Astrocyte (in vitro differentiated cells and primary cell): ENCODE data around the gene CREB5. TPM values are rescaled to one million over a fixed set of nuclear protein-coding genes. Genes with fewer than 3 reads are reported as not detected.

Experiments used
- DNase-seq: peaks from one replicate; pipeline ENCODE4 v3.0.0-alpha.2; 2010; ENCODE audit warnings: low read depth
- FAIRE-seq: peaks from 2 replicates; lab custom pipeline; 2011; peaks lifted over from hg19 to GRCh38; lab: Jason Lieb, UNC
- H2AFZ ChIP-seq: 2 replicates; pipeline ENCODE4 v1.6.0; 2012; ENCODE audit warnings: low read depth, low read length, inconsistent platforms
- H3K27ac ChIP-seq: 2 replicates; pipeline ENCODE4 v1.5.1; 2011; ENCODE audit warnings: low read depth, low read length, inconsistent platforms
- H3K27me3 ChIP-seq: 2 replicates; pipeline ENCODE4 v1.6.0; 2011; ENCODE audit warnings: low read length, inconsistent platforms; ENCODE audit not compliant: insufficient read depth
- H3K36me3 ChIP-seq: 2 replicates; pipeline ENCODE4 v1.5.1; 2011; ENCODE audit warnings: low read length, inconsistent platforms; ENCODE audit not compliant: insufficient read depth
- H3K4me1 ChIP-seq: 2 replicates; pipeline ENCODE4 v1.5.1; 2011; ENCODE audit warnings: low read length, inconsistent platforms; ENCODE audit not compliant: insufficient read depth
- H3K4me2 ChIP-seq: 2 replicates; pipeline ENCODE4 v1.6.0; 2012; ENCODE audit warnings: low read length, inconsistent platforms
- H3K4me3 ChIP-seq: 2 replicates; pipeline ENCODE4 v1.5.1; 2011; ENCODE audit warnings: low read depth, mild to moderate bottlenecking, low read length, inconsistent platforms; ENCODE audit not compliant: insufficient read depth
- H3K79me2 ChIP-seq: 2 replicates; pipeline ENCODE4 v1.6.0; 2012; ENCODE audit warnings: mild to moderate bottlenecking, low read length, inconsistent platforms; ENCODE audit not compliant: insufficient read depth
- H3K9ac ChIP-seq: 2 replicates; pipeline ENCODE4 v1.6.0; 2012; ENCODE audit warnings: mild to moderate bottlenecking, low read length, inconsistent platforms
- H3K9me3 ChIP-seq: 2 replicates; pipeline ENCODE4 v1.5.1; 2012; ENCODE audit warnings: low read depth, mild to moderate bottlenecking, low read length, inconsistent platforms; ENCODE audit not compliant: insufficient read depth
- H4K20me1 ChIP-seq: 2 replicates; pipeline ENCODE4 v1.6.0; 2012; ENCODE audit warnings: low read length, inconsistent platforms; ENCODE audit not compliant: insufficient read depth
- H3K27ac Mint-ChIP-seq: one replicate; pipeline ENCODE4 v1.8.0; 2021; ENCODE audit warnings: mild to moderate bottlenecking, mixed read lengths; ENCODE audit not compliant: unreplicated experiment
- H3K27me3 Mint-ChIP-seq: one replicate; pipeline ENCODE4 v1.8.0; 2021; ENCODE audit warnings: low read depth, mixed read lengths; ENCODE audit not compliant: unreplicated experiment
- H3K36me3 Mint-ChIP-seq: one replicate; pipeline ENCODE4 v1.8.0; 2021; ENCODE audit warnings: low read depth, mixed read lengths; ENCODE audit not compliant: unreplicated experiment
- H3K4me1 Mint-ChIP-seq: one replicate; pipeline ENCODE4 v1.8.0; 2021; ENCODE audit warnings: low read depth, mixed read lengths; ENCODE audit not compliant: unreplicated experiment
- H3K4me3 Mint-ChIP-seq: one replicate; pipeline ENCODE4 v1.8.0; 2021; ENCODE audit warnings: mild to moderate bottlenecking, moderate library complexity, mixed read lengths; ENCODE audit not compliant: unreplicated experiment
- H3K9me3 Mint-ChIP-seq: one replicate; pipeline ENCODE4 v1.8.0; 2021; ENCODE audit warnings: mild to moderate bottlenecking, mixed read lengths; ENCODE audit not compliant: unreplicated experiment
- CTCF ChIP-seq: IDR thresholded peaks from 2 replicates; pipeline ENCODE4 v1.5.1; 2011; ENCODE audit warnings: low read depth, mild to moderate bottlenecking, inconsistent platforms, low read length, moderate library complexity; ENCODE audit not compliant: insufficient read depth
- EZH2 ChIP-seq: IDR thresholded peaks from 2 replicates; pipeline ENCODE4 v1.6.1; 2012; ENCODE audit warnings: mild to moderate bottlenecking, low read length, inconsistent platforms; ENCODE audit not compliant: insufficient read depth
- total RNA-seq: library from RNA; stranded (reverse); gene quantifications from 2 replicates; pipeline ENCODE4 v1.2.1, GENCODE V29; 2021

CREB5 gene
- total RNA-seq, 1 donor from 2014 or later: 25.4 TPM

- Mint-ChIP-seq H3K4me3 (no peak overlapping the region), H3K27ac (no peak overlapping the region), H3K4me1 (peaks cover under 1% of the 10 kb centered on the region), H3K27me3 (no peaks in the 10 kb centered on the region), H3K9me3 (peaks cover 6% of the 10 kb centered on the region), H3K36me3 (peaks cover 2% of the 10 kb centered on the region)
- Histone ChIP-seq H3K27ac (no peak overlapping the region), H3K36me3 (no peaks in the 10 kb centered on the region), H3K4me2 (no peak overlapping the region), H3K9me3 (peaks cover 4% of the 10 kb centered on the region), H3K4me3 (no peak overlapping the region), H4K20me1 (no peaks in the 10 kb centered on the region), H3K79me2 (no peaks in the 10 kb centered on the region), H2AFZ (no peak overlapping the region), H3K27me3 (no peaks in the 10 kb centered on the region), H3K4me1 (no peaks in the 10 kb centered on the region), H3K9ac (no peak overlapping the region)
- DNase-seq: no peak
- FAIRE-seq: no peak
- TF ChIP-seq CTCF: no peak
Measured at GRCh38 chr7:28546067-28546466, 133.7 kb downstream of the CREB5 start.

- Histone ChIP-seq H3K4me1 (peaks cover 4% of the 10 kb centered on the region), H3K27ac (no peak overlapping the region), H3K9ac (no peak overlapping the region), H2AFZ (no peak overlapping the region), H3K36me3 (no peaks in the 10 kb centered on the region), H3K27me3 (no peaks in the 10 kb centered on the region), H3K4me3 (no peak overlapping the region), H3K79me2 (no peaks in the 10 kb centered on the region), H3K4me2 (no peak overlapping the region), H4K20me1 (no peaks in the 10 kb centered on the region), H3K9me3 (peaks cover 4% of the 10 kb centered on the region)
- no peak for DNase-seq
- no peak overlapping the region for H3K27ac Mint-ChIP-seq
- FAIRE-seq: no peak
- H3K36me3 Mint-ChIP-seq: peaks cover 1% of the 10 kb centered on the region
- H3K9me3 Mint-ChIP-seq: peaks cover 6% of the 10 kb centered on the region
- no peak overlapping the region for H3K4me3 Mint-ChIP-seq
- H3K4me1 Mint-ChIP-seq: peaks cover 4% of the 10 kb centered on the region
- H3K27me3 Mint-ChIP-seq: no peaks in the 10 kb centered on the region
- TF ChIP-seq CTCF (no peak), EZH2 (no peak)
Measured at GRCh38 chr7:28547115-28547514, 134.8 kb downstream of the CREB5 start.

GRCh38 chr7:28548416-28548815, 136.1 kb downstream of the CREB5 start:
- Histone ChIP-seq H2AFZ (no peak overlapping the region), H4K20me1 (no peaks in the 10 kb centered on the region), H3K4me1 (peaks cover 4% of the 10 kb centered on the region), H3K9ac (no peak overlapping the region), H3K4me3 (no peak overlapping the region), H3K36me3 (no peaks in the 10 kb centered on the region), H3K79me2 (no peaks in the 10 kb centered on the region), H3K9me3 (peaks cover 4% of the 10 kb centered on the region), H3K4me2 (no peak overlapping the region), H3K27me3 (no peaks in the 10 kb centered on the region), H3K27ac (no peak overlapping the region)
- H3K27me3 Mint-ChIP-seq: no peaks in the 10 kb centered on the region
- peaks cover 4% of the 10 kb centered on the region for H3K4me1 Mint-ChIP-seq
- peaks cover 1% of the 10 kb centered on the region for H3K36me3 Mint-ChIP-seq
- no peak for FAIRE-seq
- H3K27ac Mint-ChIP-seq: no peak overlapping the region
- TF ChIP-seq EZH2 (no peak), CTCF (no peak)
- H3K9me3 Mint-ChIP-seq: peaks cover 6% of the 10 kb centered on the region
- H3K4me3 Mint-ChIP-seq: no peak overlapping the region
- no peak for DNase-seq
